Measurements from ENCODE around the gene RPN2.

RPN2 gene

DNA sequence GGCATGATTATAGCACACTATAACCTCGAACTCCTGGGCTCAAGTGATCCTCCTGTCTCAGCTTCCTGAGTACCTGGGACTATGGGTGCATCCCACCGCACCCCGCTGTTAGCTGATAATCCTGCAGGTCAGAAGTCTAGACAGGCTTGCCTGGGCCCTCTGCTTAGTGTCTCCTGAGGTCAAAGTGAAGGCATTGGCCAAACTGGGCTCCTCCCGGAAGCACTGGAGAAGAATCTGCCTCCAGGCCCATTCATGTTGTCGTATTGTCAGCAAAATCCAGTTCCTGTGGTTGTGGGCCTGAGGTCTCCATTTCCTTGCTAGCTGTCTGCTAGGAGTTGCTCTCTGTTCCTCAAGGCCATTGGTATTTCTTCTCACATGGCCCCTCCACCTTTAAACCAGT lies 6.6 kb downstream of the RPN2 start:
- no peak for DNase-seq (ENCODE audit: low spot score)

GRCh38 chr20:37188787-37189186 lies 9.7 kb downstream of the RPN2 start:
- no peak for DNase-seq (ENCODE audit: low spot score)

DNA sequence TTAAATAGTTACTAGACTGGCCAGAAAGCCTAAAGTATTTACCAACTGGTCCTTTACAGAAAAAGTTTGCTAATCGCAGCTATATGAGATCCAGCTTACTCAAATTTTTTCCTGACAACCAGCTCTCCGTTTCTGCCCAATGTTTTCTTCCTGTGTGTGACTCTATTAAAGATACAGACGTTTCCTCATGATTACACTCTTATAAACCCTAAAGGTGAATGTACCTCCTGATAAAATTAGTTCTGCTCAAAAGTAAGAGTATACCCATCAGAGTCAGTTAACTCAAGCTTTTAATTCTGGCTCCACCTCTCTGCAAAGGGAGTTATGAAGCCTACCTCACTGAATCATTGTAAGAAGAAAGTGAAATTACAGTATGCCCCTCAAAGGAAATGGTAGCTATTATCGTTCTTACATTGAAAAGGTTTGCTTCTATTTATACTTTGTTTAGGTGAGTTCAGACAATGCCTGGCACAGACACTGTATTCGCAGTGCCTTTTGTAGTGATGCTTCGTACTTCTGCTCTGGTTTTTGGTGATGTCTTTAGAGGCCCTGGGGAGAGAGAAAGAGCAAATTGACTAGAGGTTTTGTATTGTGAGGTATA lies 10.4 kb downstream of the RPN2 start:
- DNase-seq (ENCODE audit: low spot score), result no peak

- DNase-seq (ENCODE audit: low spot score), result no peak
These were observed 11.4 kb downstream of the RPN2 start for GRCh38 chr20:37190354-37191112.

- DNase-seq (ENCODE audit: low spot score), result peak; percentile 76
These were observed 13.2 kb downstream of the RPN2 start for GRCh38 chr20:37192137-37192854.

- DNase-seq (ENCODE audit: low spot score), result no peak
These were observed 14.1 kb downstream of the RPN2 start for GRCh38 chr20:37193226-37193625.

GRCh38 chr20:37193821-37194220 lies 14.7 kb downstream of the RPN2 start:
- no peak for DNase-seq (ENCODE audit: low spot score)

DNA sequence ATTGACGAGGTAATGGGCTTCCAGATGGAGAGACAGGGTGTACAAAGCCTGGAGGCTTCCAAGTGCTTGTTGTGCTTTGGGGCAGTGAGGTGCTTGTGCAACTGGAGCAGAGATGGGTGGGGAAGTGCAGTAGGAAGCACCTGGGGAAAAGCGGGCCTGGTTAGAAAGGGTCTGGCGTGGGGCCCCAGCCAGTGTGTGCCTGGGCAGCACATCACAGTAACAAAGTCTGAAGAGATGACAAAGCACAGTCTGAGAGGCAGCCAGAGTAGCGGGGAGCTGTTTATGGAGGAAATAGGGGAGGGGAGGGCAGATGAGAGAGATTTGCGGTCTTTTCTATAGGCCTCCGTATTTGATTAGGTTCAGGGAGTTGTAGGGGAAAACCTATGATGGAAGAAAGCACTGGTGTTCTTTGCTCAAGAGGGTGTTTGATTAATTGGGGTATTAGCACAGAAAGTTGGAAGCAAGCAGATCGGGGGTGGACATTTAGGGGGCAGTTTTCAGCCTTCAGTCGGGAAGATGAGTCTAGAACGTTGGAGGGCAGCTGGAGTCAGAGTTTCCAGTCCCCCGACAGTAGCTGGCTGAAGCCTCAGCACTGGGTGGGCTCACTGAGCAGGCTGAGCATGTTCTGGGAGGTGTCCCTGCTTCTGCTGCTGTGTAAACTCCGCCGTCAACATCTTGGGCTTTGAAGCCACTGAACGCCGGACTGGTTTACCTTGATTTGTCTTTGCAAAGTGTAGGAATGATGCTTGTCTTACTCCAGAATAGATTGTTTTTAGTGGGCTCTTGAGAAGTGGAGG lies 15.7 kb downstream of the RPN2 start:
- no peak for DNase-seq (ENCODE audit: low spot score)

GRCh38 chr20:37198932-37199660 lies 20.0 kb downstream of the RPN2 start:
- DNase-seq (ENCODE audit: low spot score), result no peak

GRCh38 chr20:37200376-37200775 lies 21.2 kb downstream of the RPN2 start:
- no peak for DNase-seq (ENCODE audit: low spot score)

DNA sequence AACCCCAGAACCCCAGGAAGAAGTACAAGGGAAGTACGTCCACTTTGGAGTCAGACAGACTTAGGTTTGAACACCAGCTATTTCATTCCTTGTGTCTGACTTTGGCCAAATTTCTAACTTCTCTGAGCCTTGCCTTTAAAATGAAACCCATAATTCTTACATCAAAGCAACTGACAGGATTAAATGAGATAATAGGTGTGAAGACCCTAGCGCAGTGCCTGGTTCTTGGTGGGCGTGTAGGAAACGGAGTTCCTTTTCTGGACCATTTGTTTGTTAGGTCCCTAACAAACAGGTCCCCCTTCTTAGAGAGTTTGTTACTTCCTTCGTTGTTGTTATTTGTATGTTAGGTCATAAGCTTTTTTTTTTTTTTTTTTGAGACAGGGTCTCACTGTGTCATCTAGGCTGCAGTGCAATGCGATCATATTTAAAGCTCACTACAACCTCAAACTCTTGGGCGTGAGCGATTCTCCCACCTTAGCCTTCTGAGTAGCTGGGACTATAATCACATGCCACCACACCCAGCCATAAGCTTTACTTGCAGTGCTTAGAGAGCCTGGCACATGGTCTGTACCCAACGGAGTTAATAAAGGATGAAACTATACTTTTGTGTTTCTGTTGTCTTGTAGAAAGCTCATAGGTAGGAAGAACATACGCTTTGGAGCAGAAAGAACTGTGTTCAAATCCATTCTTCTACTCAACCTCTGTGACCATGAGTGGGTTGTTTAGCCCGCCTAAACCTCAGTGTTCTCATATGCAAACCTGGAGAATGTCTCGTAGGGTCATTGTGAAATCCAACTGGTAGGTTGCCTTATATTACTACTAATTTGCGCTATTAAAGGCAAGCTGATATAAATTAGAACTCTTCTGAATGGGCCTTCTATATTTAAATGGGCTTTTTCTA lies 22.0 kb downstream of the RPN2 start:
- DNase-seq (ENCODE audit: low spot score), result no peak

DNA sequence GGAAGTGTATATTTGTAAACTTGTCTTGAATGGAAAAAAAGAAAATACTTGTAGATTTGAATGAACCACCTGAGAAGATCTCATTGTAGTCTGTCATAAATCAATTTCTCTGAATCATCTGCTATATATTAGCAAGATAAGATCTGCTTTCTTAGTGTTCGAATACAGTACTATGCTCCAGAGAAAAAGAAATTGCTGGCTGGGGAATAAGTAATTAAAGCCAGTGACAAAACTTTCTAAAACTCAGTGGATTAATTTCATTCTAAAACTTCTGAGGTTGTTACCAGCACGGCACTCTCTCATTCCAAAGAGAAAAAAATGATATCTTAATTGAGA lies 22.7 kb downstream of the RPN2 start:
- DNase-seq (ENCODE audit: low spot score), result no peak

- peak; percentile 24 for DNase-seq (ENCODE audit: low spot score)
These were observed 23.3 kb downstream of the RPN2 start for GRCh38 chr20:37202267-37202943.

GRCh38 chr20:37204056-37204455 lies 24.9 kb downstream of the RPN2 start:
- DNase-seq (ENCODE audit: low spot score), result no peak

- DNase-seq (ENCODE audit: low spot score), result no peak
These were observed 26.0 kb downstream of the RPN2 start for GRCh38 chr20:37205130-37205529.

- no peak for DNase-seq (ENCODE audit: low spot score)
These were observed 26.7 kb downstream of the RPN2 start for GRCh38 chr20:37205794-37206193.

DNA sequence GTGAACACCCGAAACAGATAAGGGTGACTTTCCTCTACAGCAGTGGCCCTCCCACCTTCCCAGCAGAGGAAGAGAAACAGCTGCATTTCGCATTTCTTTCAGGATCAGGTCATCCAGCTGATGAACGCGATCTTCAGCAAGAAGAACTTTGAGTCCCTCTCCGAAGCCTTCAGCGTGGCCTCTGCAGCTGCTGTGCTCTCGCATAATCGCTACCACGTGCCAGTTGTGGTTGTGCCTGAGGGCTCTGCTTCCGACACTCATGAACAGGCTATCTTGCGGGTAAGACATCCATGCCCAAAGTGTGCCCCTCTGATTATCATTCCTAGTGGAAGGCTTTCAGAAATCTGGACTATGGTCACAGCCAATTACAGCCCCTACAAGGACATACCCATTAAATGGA lies 28.0 kb downstream of the RPN2 start:
- DNase-seq (ENCODE audit: low spot score), result no peak

GRCh38 chr20:37209193-37209592 lies 30.1 kb downstream of the RPN2 start:
- no peak for DNase-seq (ENCODE audit: low spot score)

- no peak for DNase-seq (ENCODE audit: low spot score)
These were observed 30.7 kb downstream of the RPN2 start for GRCh38 chr20:37209661-37210314.

- DNase-seq (ENCODE audit: low spot score), result no peak
These were observed 39.3 kb downstream of the RPN2 start for GRCh38 chr20:37218441-37218840.

Measured in CD4-positive, alpha-beta T cell treated with Interleukin-15 for 4 hours (primary cell).